Middle frontal gyrus (tissue), 1 donor: ENCODE data around the gene PIK3R2.

Experiments
- DNase-seq: peaks from one replicate; pipeline ENCODE4 v3.0.0-alpha.2; 2015; ENCODE audit warnings: low spot score; ENCODE audit errors: extremely low spot score

Gene PIK3R2

DNA sequence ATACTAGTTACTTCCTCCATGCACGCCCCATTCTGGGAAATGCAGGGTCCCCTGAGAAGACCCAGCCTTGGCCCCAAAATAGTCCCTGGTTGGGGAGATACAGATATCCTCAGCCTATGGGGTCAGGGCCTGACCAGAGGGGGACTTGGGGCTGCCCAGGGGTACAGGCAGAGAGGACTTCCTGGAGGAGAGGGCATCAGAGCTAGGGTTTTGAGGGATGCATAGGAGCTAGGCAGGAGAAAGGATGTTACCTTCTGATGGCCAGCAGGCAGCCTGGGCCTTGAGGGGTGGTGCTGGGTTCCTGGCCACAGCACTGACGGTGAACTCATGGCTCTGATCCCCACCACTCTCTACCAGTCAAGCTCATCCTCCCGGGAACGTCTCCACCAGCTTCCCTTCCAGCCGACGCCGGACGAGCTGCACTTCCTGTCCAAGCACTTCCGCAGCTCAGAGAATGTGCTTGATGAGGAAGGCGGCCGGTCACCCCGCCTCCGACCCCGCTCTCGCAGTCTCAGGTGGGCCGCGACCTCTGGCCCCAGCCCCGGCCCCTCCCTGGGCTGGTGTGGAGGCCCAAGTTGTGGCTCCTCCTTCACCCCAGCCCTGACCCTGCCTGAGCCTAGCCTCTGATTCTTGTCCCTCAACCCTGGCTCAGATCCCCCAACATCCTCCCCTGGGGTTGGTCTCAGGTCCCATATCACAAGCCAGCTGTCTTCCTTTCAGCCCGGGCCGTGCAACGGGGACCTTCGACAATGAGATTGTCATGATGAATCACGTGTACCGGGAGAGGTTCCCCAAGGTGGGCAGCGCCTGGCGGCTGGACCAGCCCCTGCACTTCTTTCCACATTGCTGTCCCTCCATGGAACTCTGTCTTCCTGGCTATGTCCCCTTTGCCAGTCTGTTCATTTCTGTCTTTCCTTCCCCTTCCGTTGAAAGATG, 29.8 kb upstream of the PIK3R2 start:
- no peak for DNase-seq

DNA sequence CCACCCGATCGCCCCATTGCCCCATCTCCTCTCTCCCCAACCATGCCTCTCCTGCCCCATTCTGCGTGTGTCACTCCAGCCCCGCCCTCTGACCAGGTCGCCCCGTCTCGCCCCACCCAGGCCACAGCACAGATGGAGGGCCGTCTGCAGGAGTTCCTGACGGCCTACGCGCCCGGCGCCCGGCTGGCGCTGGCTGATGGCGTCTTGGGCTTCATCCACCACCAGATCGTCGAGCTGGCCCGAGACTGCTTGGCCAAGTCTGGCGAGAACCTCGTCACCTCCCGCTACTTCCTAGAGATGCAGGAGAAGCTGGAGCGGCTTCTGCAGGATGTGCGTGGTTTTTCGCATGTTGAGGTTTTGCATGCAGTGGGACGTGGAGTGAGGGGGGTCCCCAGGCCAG, 29.1 kb upstream of the PIK3R2 start:
- no peak for DNase-seq

DNA sequence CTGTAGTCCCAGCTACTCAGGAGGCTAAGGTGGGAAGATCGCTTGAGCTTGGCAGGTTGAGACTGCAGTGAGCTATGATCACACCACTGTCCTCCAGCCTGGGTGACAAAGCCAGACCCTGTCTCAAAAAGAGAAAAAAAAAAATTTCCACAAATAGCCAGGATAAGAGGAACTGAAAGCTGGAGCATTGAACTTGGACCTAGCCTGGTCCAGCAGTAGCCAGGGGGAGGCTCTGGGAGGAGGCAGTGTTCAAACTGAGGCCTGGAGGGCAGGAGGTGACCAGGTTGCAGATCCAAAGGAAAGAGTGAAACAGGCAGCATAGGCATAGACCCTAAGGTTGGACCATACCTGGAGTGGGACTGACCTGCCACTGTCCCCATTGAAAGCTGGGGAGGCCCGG, 26.9 kb upstream of the PIK3R2 start:
- DNase-seq = no peak

DNA sequence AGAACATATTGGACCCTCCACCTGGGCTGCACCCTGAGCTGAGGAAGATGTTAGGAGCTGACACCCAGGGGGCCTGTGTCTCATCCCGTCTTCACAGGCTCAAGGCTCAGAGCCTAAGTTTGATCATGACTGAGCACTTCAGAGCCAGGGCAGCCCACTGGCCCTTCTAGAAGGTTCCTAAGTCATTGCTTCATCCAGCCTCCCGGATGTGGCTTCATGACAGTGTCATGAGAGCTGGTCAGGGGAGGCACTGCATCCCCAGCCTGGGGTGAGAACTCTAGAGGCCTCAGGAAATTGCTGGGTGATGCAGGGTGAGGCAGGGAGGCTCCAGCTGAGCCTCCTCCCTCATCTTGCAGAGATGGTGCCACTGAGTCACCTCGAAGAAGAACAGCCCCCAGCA, 24.9 kb upstream of the PIK3R2 start:
- DNase-seq = no peak

DNA sequence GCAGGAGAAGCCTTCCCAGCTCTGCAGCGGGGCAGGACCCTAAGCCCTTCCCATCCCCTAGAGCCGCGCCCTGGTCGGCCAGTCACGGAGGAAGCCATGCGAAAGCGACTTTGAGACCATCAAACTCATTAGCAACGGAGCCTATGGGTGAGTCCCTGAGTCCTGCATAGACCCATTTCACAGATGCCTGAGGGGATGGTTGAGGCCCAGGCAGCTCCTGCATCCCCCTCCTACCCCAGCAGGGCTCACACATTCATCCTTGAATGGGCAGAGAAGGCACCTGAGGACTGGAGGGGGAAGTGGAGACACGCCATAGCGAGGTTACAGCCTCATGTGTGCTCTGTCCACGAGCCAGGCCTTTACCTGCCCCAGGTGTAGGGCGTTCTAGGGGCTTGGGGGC, 24.2 kb upstream of the PIK3R2 start:
- DNase-seq = no peak

GRCh38 chr19:18130523-18131242, 22.3 kb upstream of the PIK3R2 start:
- DNase-seq = no peak

GRCh38 chr19:18131841-18132596, 20.9 kb upstream of the PIK3R2 start:
- DNase-seq = no peak

DNA sequence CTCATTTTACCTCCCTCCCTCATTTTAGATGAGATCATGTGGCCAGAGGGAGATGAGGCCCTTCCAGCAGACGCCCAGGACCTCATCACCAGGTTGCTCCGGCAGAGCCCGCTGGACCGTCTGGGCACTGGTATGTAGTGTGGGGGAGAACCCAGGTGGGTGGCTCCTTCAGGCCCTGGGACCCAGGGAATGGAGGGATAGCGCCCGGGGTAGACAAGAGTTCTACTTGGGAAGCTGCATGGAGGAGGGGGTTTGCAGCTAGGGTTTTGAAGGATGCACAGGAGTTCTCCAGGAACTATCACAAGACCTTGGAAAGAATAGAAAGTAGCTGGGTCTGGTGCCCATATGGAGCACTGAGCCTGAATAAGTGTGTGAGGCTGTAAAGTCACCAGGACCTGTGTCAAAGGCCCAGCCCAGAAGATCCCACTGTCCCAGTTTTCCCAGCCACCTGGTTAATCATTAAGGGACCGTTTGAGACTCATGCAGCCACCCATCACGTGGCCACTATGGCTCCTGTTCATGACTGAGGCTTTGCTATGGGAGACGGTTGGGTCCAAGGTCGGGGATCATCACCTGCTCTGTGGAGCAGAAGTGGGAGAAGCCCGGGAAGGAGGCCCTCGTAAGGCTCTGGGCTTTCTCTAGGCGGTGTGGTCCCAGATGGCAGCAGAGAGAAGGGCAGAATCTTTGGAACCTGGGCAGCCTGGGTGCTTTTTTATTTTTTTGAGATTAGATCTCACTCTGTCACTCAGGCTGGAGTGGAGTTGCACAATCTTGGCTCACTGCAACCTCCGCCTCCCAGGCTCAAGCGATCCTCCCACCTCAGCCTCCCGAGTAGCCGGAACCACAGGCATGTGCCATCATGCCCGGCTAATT, 17.0 kb upstream of the PIK3R2 start:
- no peak for DNase-seq

- no peak for DNase-seq
These were observed 15.7 kb upstream of the PIK3R2 start for GRCh38 chr19:18137242-18137641.

DNA sequence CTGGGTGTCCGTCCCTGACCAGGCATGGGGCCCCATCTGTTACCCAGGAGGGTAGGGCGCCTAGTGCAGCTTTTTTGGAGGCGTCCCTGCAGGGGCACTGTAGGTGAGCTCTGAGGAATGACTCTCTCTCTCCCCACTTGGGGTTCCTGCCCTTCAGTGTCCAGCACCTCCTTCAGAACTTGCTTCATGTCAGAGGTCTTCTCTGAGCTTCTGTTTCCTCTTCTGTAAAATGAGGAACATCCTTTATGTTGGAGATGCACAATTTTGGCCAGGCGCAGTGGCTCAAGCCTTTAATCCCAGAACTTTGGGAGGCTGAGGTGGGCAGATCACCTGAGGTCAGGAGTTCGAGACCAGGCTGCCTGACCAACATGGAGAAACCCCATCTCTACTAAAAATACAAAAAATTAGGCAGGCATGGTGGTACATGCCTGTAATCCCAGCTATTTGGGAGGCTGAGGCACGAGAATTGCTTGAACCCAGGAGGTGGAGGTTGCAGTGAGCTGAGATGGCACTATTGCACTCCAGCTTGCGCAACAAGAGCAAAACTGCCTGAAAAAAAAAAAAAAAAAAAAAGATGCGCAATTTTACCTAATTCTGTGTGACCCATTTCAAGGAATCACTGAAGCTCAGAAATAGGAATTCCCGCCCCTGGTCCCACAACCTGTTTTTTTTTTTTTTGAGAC, 15.2 kb upstream of the PIK3R2 start:
- DNase-seq = no peak

GRCh38 chr19:18140473-18140872, 12.5 kb upstream of the PIK3R2 start:
- DNase-seq = no peak

- DNase-seq = no peak
These were observed 11.9 kb upstream of the PIK3R2 start for GRCh38 chr19:18141031-18141430.

- no peak for DNase-seq
These were observed 9.1 kb upstream of the PIK3R2 start for GRCh38 chr19:18143902-18144301.

- DNase-seq = no peak
These were observed 8.6 kb upstream of the PIK3R2 start for GRCh38 chr19:18144361-18144760.

DNA sequence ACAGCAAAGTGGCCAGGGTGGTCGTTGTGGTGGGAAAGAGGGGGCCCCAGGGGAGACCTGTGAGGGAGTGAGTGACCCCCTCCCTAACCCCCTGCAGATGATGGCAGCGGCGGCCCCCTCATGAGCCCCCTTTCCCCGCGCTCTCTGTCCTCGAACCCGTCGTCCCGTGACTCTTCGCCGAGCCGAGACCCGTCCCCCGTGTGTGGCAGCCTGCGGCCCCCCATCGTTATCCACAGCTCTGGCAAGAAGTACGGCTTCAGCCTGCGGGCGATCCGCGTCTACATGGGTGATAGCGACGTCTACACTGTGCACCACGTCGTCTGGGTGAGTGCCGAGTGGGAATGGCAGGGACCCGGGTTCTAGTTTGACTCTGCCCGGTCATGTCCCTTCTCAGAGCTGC, 8.1 kb upstream of the PIK3R2 start:
- no peak for DNase-seq

GRCh38 chr19:18145391-18145999, 7.5 kb upstream of the PIK3R2 start:
- no peak for DNase-seq

DNA sequence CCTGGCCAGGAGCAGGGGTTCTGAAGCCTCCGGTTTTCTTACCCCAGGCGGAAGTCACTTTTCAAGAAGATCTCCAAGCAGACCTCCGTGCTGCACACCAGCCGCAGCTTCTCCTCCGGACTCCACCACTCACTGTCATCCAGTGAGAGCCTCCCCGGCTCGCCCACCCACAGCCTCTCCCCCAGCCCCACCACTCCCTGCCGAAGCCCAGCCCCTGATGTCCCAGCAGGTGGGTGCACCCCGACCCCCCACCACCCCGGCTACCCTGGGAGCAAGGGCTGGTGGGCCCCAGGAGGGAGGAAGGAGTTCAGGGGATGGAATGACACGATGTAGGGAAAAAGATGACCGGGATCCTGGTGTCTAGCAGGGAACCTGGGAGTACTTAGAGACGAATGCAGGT, 5.6 kb upstream of the PIK3R2 start:
- DNase-seq = no peak

DNA sequence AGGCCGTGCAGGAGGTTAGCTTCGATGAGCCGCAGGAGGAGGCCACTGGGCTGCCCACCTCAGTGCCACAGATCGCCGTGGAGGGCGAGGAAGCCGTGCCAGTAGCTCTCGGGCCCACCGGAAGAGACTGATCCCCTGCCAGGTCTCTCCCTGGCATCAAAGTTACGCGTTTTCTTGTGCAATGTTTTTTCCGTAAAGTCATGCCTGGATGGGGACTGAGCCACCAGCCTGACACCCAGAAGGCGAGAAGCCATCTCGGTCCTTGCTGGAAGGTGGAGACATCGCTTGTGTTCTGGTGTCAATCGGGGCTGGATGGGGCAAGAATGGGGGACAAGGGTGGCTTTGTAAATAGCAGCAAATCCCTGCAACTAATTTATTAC, 3.4 kb upstream of the PIK3R2 start:
- no peak for DNase-seq

GRCh38 chr19:18150776-18151624, 2.0 kb upstream of the PIK3R2 start:
- DNase-seq = no peak
